Measurements from ENCODE around the gene DHX34. TPM values are rescaled to one million over a fixed set of nuclear protein-coding genes. Genes with fewer than 3 reads are reported as not detected.
"Not testable (repeated sequence)": the region's sequence is repeated elsewhere in the genome, so short reads cannot be mapped to it uniquely, and the experiment has no call there.

The DHX34 gene
- total and polyA plus RNA-seq, 9 of the 15 experiments (the other 6 are each of a cell fraction or from before 2014, with no cell fraction given) = 0.36 to 42.0 (median 15.0) TPM

GRCh38 chr19:47387623-47388022 is 38.5 kb downstream of the DHX34 start:
- peak; percentile 90 for TF ChIP-seq ZNF121 (CRISPR knock-in tag; conservative IDR thresholded peaks at IDR 0.05)
- H3K4me1 ChIP-seq (replicated peaks in 1 of 2; ENCODE audit: control insufficient read depth in 2 of 2, insufficient read depth in 2 of 2, low read length in 2 of 2); H3K9me1 ChIP-seq (ENCODE audit: control insufficient read depth, insufficient read depth, low read length); FAIRE-seq; intact Hi-C loops (cut with micrococcal nuclease); in situ Hi-C loops (cut with MboI); H3K79me2 ChIP-seq (ENCODE audit: control insufficient read depth, insufficient read depth, low read length); H3K9me3 ChIP-seq (replicated peaks; ENCODE audit: control insufficient read depth, insufficient read depth, low read depth, low read length); H3K27ac ChIP-seq (ENCODE audit: extremely low read depth, low read depth, low read length); CTCF ChIA-PET (ENCODE audit: low intra/inter-chr PET ratio); H3K9ac ChIP-seq (ENCODE audit: insufficient read depth in 1 of 2, low read depth in 2 of 2, low read length in 2 of 2); BruUV-seq (replicated peaks); DNase-seq (ENCODE audit: extremely low read depth in 1 of 4, low spot score in 3 of 4); H4K20me1 ChIP-seq (replicated peaks; ENCODE audit: control insufficient read depth, insufficient read depth, low read length); H3K36me3 ChIP-seq (ENCODE audit: control insufficient read depth, insufficient read depth, low read length); H3K4me3 ChIP-seq; ATAC-seq; H2AFZ ChIP-seq (ENCODE audit: low read depth, low read length); H3K4me2 ChIP-seq (ENCODE audit: insufficient read depth, low read length): not testable (repeated sequence)
- 0% methylated on average over 3 of the region's 3 CpGs for WGBS (ENCODE audit: insufficient coverage, low coverage, missing lambda C conversion rate)
- POLR2A ChIA-PET = interaction anchor here (1.0 kb wide), 1 partner anchor 23 kb away, joined by 3 read pairs; no protein-coding TSS in a partner anchor
- peaks cover 3 to 16% of the 10 kb centered on the region in 2 experiments; a peak in 4 of 5 replicates for H3K27me3 ChIP-seq (ENCODE audit: control insufficient read depth in 2 of 2, insufficient read depth in 2 of 2, low read length in 2 of 2)

- H3K27me3 ChIP-seq (ENCODE audit: control insufficient read depth in 2 of 2, insufficient read depth in 2 of 2, low read length in 2 of 2) = peaks cover 6 to 18% of the 10 kb centered on the region in 2 experiments; a peak in 4 of 5 replicates
- CTCF ChIA-PET (ENCODE audit: low intra/inter-chr PET ratio); H3K36me3 ChIP-seq (ENCODE audit: control insufficient read depth, insufficient read depth, low read length); BruUV-seq (replicated peaks); H3K27ac ChIP-seq (ENCODE audit: extremely low read depth, low read depth, low read length); intact Hi-C loops (cut with micrococcal nuclease); H3K4me3 ChIP-seq; DNase-seq (ENCODE audit: extremely low read depth in 1 of 4, low spot score in 3 of 4); FAIRE-seq; H3K9ac ChIP-seq (ENCODE audit: insufficient read depth in 1 of 2, low read depth in 2 of 2, low read length in 2 of 2); H4K20me1 ChIP-seq (replicated peaks; ENCODE audit: control insufficient read depth, insufficient read depth, low read length); H3K9me1 ChIP-seq (ENCODE audit: control insufficient read depth, insufficient read depth, low read length); H3K9me3 ChIP-seq (replicated peaks; ENCODE audit: control insufficient read depth, insufficient read depth, low read depth, low read length); H2AFZ ChIP-seq (ENCODE audit: low read depth, low read length); H3K4me1 ChIP-seq (replicated peaks in 1 of 2; ENCODE audit: control insufficient read depth in 2 of 2, insufficient read depth in 2 of 2, low read length in 2 of 2); H3K4me2 ChIP-seq (ENCODE audit: insufficient read depth, low read length); H3K79me2 ChIP-seq (ENCODE audit: control insufficient read depth, insufficient read depth, low read length); in situ Hi-C loops (cut with MboI); ATAC-seq: not testable (repeated sequence)
- TF ChIP-seq NFE2 (IDR thresholded peaks at IDR 0.05; ENCODE audit: low read depth) = 0 out of 2 replicates have a peak, but pooled peaks have one; percentile 11
- TF ChIP-seq RCOR1 (IDR thresholded peaks at IDR 0.05; ENCODE audit: borderline replicate concordance in 1 of 2, low read depth in 2 of 2, low read length in 2 of 2) = peak in 1 of 2 experiments; percentile 17; a peak in 1 of 4 replicates
- POLR2A ChIA-PET = interaction anchor here (1.0 kb wide), 1 partner anchor 24 kb away, joined by 3 read pairs; no protein-coding TSS in a partner anchor
- WGBS (ENCODE audit: insufficient coverage, low coverage, missing lambda C conversion rate) = 11% methylated on average over 5 of the region's 5 CpGs
Observed at GRCh38 chr19:47388721-47389120, 39.6 kb downstream of the DHX34 start.
